ENCODE measurements around the gene HOXD12.

- TF ChIP-seq CTCF (IDR thresholded peaks at IDR 0.05) (no peak), EP300 (IDR thresholded peaks at IDR 0.05) (peak in 1 of 2 donors; percentile 5), POLR2A (IDR thresholded peaks at IDR 0.05) (no peak)
These were observed 39.5 kb downstream of the HOXD12 start for GRCh38 chr2:176138923-176139660.
